ENCODE measurements around the gene GPSM1. TPM values are rescaled to one million over a fixed set of nuclear protein-coding genes. Genes with fewer than 3 reads are reported as not detected.
A peak's percentile ranks its signal among the peaks of the same experiment; 100 is the strongest.

GPSM1 gene
- total and polyA plus RNA-seq, 10 donors: 4.5 to 27.9 (median 12.5) TPM

GRCh38 chr9:136353757-136354488 is 26.6 kb downstream of the GPSM1 start:
- Histone ChIP-seq H3K4me3 (no peak overlapping the region), H3K27ac (peak overlapping the region in 1 of 8 donors; percentile 11), H3K9me3 (no peaks in the 10 kb centered on the region), H3K4me1 (peaks cover 0 to 28% (median 7%) of the 10 kb centered on the region in 6 donors), H3K36me3 (peaks cover 0 to 42% (median 3%) of the 10 kb centered on the region in 6 donors), H3K27me3 (replicated peaks in 1 of 7) (no peaks in the 10 kb centered on the region)
- DNase-seq: no peak
- WGBS, 5 donors: 77 to 89% (median 84%) methylated on average over 10 to 13 of the region's 13 CpGs
- intact Hi-C loops (cut with DNase I; ENCODE audit: low total_unique reads): no loop called here
- TF ChIP-seq CTCF (IDR thresholded peaks at IDR 0.05 in 8 of 11, conservative IDR thresholded peaks at IDR 0.05 in 3 of 11): no peak
- TF ChIP-seq POLR2A (IDR thresholded peaks at IDR 0.05): no peak
- no peak for TF ChIP-seq POLR2AphosphoS5 (IDR thresholded peaks at IDR 0.05)

- H3K4me3 ChIP-seq: no peak overlapping the region
- H3K4me1 ChIP-seq: peaks cover 0 to 28% (median 7%) of the 10 kb centered on the region in 6 donors
- TF ChIP-seq CTCF (IDR thresholded peaks at IDR 0.05 in 8 of 11, conservative IDR thresholded peaks at IDR 0.05 in 3 of 11): no peak
- peak in 1 of 3 donors; percentile 31 for TF ChIP-seq POLR2AphosphoS5 (IDR thresholded peaks at IDR 0.05)
- no peaks in the 10 kb centered on the region for H3K9me3 ChIP-seq
- no peak for DNase-seq
- H3K27me3 ChIP-seq (replicated peaks in 1 of 7): no peaks in the 10 kb centered on the region
- intact Hi-C loops (cut with DNase I; ENCODE audit: low total_unique reads): no loop called here
- 60 to 86% (median 76%) methylated on average over 12 to 17 of the region's 17 CpGs for WGBS, 5 donors
- H3K27ac ChIP-seq: peak overlapping the region in 1 of 8 donors; percentile 11
- peaks cover 0 to 46% (median 3%) of the 10 kb centered on the region in 6 donors for H3K36me3 ChIP-seq
Measured at GRCh38 chr9:136354592-136355085, 27.3 kb downstream of the GPSM1 start.

- 69 to 89% (median 86%) methylated on average over 30 to 54 of the region's 54 CpGs for WGBS, 5 donors
- H3K27ac ChIP-seq: peak overlapping the region in 6 of 8 donors; percentile 13 to 45 (median 24)
- no peak for DNase-seq
- no peak overlapping the region for H3K4me3 ChIP-seq
- TF ChIP-seq CTCF (IDR thresholded peaks at IDR 0.05 in 8 of 11, conservative IDR thresholded peaks at IDR 0.05 in 3 of 11) (no peak), POLR2A (IDR thresholded peaks at IDR 0.05) (no peak), POLR2AphosphoS5 (IDR thresholded peaks at IDR 0.05) (peak in 2 of 3 donors; percentile 60 to 80)
- no peaks in the 10 kb centered on the region for H3K27me3 ChIP-seq (replicated peaks in 1 of 7)
- peaks cover 0 to 52% (median 7%) of the 10 kb centered on the region in 6 donors for H3K36me3 ChIP-seq
- H3K9me3 ChIP-seq: no peaks in the 10 kb centered on the region
- intact Hi-C loops (cut with DNase I; ENCODE audit: low total_unique reads): no loop called here
- H3K4me1 ChIP-seq: peaks cover 0 to 30% (median 11%) of the 10 kb centered on the region in 6 donors
Measured at GRCh38 chr9:136355616-136356557, 28.5 kb downstream of the GPSM1 start.
